Prostate gland (tissue), 2 donors: ENCODE measurements around the gene CHMP2B. TPM values are rescaled to one million over a fixed set of nuclear protein-coding genes. Genes with fewer than 3 reads are reported as not detected.

ENCODE experiments used
- DNase-seq: peaks from one replicate; pipeline ENCODE4 v3.0.0-alpha.2; 2019; ENCODE audit warnings: low spot score
- H3K27ac ChIP-seq, 2 donors: fragments of 200-600 bp; sonication (generic); 2 replicates each; pipeline ENCODE4 v1.5.1; 2017 to 2019
- H3K27me3 ChIP-seq: fragments of 200-600 bp; sonication (generic); replicated peaks from 2 replicates; pipeline ENCODE4 v1.5.1; 2019; ENCODE audit not compliant: insufficient read depth
- H3K36me3 ChIP-seq, 2 donors: fragments of 200-600 bp; sonication (generic); 1 replicate in 1 of 2; 2 replicates in 1 of 2; pipeline versions ENCODE4 v1.5.1 to v1.8.1; 2017 to 2019
- H3K4me1 ChIP-seq: fragments of 200-600 bp; sonication (generic); replicated peaks from 2 replicates; pipeline ENCODE4 v1.5.1; 2019
- H3K4me3 ChIP-seq, 2 donors: fragments of 200-600 bp; sonication (generic); 2 replicates each; pipeline ENCODE4 v1.5.1; 2017 to 2019
- H3K9me3 ChIP-seq: fragments of 200-600 bp; sonication (generic); 2 replicates; pipeline ENCODE4 v1.5.1; 2017
- CTCF ChIP-seq, 4 experiments: fragments of 200-600 bp in 2 of 4; fragments of 450-650 bp in 2 of 4; sonication (generic) in 2 of 4; IDR thresholded peaks; 1 replicate in 3 of 4; 2 replicates in 1 of 4; pipeline ENCODE4 v1.5.1; 2016 to 2019; ENCODE audit warnings: antibody characterized with exemption in 4 of 4, mild to moderate bottlenecking in 2 of 4, moderate library complexity in 2 of 4
- POLR2A ChIP-seq: fragments of 450-650 bp; IDR thresholded peaks from one replicate; pipeline ENCODE4 v1.6.1; 2016; ENCODE audit warnings: antibody characterized with exemption, mild to moderate bottlenecking
- POLR2AphosphoS5 ChIP-seq: sonication (generic); formaldehyde crosslinking; IDR thresholded peaks from one replicate; pipeline ENCODE4 v1.6.1; 2017; ENCODE audit warnings: antibody characterized with exemption
- WGBS: methylation state at CpG from one replicate; pipeline ENCODE4 v1.1.5; 2018; 5-methylcytosine and 5-hydroxymethylcytosine counted together
- intact Hi-C: fragments of 100-400 bp; cut with DNase I; formaldehyde crosslinking; loops from one replicate; pipeline ENCODE4 v1.14.2; 2022
- total RNA-seq, 2 donors: library from RNA; depleted of rRNA; stranded (reverse); fragments of >200 nt; gene quantifications; one replicate each; pipeline ENCODE4 v1.1.0, GENCODE V29; 2016

Gene CHMP2B
- total RNA-seq, 2 donors from 2014 or later = 36.1 to 36.4 TPM

DNA sequence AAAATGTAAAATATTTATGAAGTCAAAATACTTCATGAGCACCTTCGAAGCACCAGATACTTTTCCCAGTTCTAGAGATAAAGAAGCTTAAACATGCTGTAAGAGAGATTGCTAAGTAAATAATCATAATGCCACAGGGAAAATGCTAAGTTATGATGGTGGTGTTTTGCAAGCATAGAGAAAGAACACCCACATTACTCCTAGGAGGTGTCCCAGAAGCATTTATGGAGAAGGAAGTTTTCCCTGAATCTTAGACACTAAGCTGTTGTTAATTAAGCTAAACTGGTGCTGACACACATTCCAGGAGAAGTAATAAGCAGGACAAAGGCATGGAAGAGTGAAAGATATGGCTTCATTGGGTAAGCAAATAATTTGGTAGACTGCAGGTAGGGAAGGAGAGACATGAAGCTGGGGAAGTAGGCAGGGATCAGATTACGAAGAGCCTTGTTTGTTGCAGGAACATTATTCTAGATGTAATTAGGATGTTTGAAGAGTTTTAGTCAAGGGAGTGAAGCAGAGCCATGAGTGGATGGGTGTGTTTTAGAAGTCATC is 40.4 kb upstream of the CHMP2B start:
- intact Hi-C loops = no loop called here
- no peaks in the 10 kb centered on the region for H3K36me3 ChIP-seq
- WGBS = 56% methylated on average over 2 of the region's 2 CpGs
- H3K27me3 ChIP-seq = no peaks in the 10 kb centered on the region
- no peak overlapping the region for H3K27ac ChIP-seq
- H3K9me3 ChIP-seq = no peaks in the 10 kb centered on the region
- no peak for TF ChIP-seq CTCF (IDR thresholded peaks at IDR 0.05)
- no peak for TF ChIP-seq POLR2AphosphoS5
- no peak for TF ChIP-seq POLR2A
- no peak for DNase-seq
- H3K4me1 ChIP-seq = no peaks in the 10 kb centered on the region
- no peak overlapping the region for H3K4me3 ChIP-seq

DNA sequence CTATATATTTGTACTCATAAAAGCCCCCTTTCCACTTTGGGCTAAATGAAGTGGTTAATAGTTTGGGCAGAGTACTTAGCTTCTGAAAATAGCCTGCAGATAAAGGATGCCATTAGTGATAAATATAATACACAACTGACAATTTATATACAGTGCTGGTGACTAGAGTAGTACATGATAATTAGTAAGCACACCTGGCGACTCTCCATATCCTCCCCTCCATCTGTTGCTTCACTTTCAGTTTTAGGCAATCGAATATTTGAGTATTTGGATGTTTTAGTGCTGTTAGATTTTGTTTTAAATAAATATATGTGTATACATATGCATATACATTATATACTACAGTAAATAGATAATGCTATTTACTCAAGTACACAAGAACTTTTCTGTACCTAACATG is 35.9 kb upstream of the CHMP2B start:
- no peak overlapping the region for H3K4me3 ChIP-seq
- no peaks in the 10 kb centered on the region for H3K27me3 ChIP-seq
- no peak overlapping the region for H3K27ac ChIP-seq
- WGBS = 52% methylated on average over 2 of the region's 2 CpGs
- H3K4me1 ChIP-seq = no peaks in the 10 kb centered on the region
- DNase-seq = no peak
- no peaks in the 10 kb centered on the region for H3K36me3 ChIP-seq
- H3K9me3 ChIP-seq = no peaks in the 10 kb centered on the region
- intact Hi-C loops = no loop called here
- TF ChIP-seq POLR2A (no peak), POLR2AphosphoS5 (no peak), CTCF (IDR thresholded peaks at IDR 0.05) (no peak)

- H3K4me3 ChIP-seq = no peak overlapping the region
- no peaks in the 10 kb centered on the region for H3K27me3 ChIP-seq
- intact Hi-C loops = no loop called here
- H3K4me1 ChIP-seq = no peaks in the 10 kb centered on the region
- no peaks in the 10 kb centered on the region for H3K36me3 ChIP-seq
- H3K9me3 ChIP-seq = no peaks in the 10 kb centered on the region
- DNase-seq = no peak
- TF ChIP-seq POLR2A (no peak), POLR2AphosphoS5 (no peak), CTCF (IDR thresholded peaks at IDR 0.05) (no peak)
- H3K27ac ChIP-seq = no peak overlapping the region
These were observed 35.5 kb upstream of the CHMP2B start for GRCh38 chr3:87191641-87192040.

DNA sequence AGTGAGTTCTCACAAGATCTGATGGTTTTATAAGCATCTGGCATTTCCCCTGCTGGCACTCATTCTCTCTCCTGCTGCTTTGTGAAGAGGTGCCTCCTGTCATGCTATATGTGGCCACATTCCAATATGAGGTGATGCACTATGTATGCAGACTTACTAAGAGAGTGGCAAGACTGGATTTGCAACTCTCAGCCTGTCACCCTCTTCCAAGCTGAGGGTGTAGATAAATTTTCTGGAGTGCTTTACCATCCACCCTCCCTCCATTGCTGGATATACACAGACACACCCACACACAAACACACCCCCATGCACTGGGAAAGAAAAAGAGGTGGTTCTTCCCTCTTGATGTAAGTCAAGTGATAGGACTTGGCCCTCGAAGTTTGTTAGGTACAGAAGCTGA is 30.2 kb upstream of the CHMP2B start:
- 37% methylated on average over 1 of the region's 1 CpG for WGBS
- intact Hi-C loops = no loop called here
- H3K4me3 ChIP-seq = no peak overlapping the region

More for the DNA sequence above, 30.2 kb upstream of the CHMP2B start:
- Histone ChIP-seq H3K9me3 (no peaks in the 10 kb centered on the region), H3K27me3 (no peaks in the 10 kb centered on the region), H3K36me3 (no peaks in the 10 kb centered on the region), H3K4me1 (no peaks in the 10 kb centered on the region), H3K27ac (no peak overlapping the region)
- no peak for DNase-seq
- TF ChIP-seq POLR2AphosphoS5 (no peak), CTCF (IDR thresholded peaks at IDR 0.05) (no peak), POLR2A (no peak)
